Measurements from ENCODE around the gene LMF1. TPM values are rescaled to one million over a fixed set of nuclear protein-coding genes. Genes with fewer than 3 reads are reported as not detected.
"Not testable (repeated sequence)": the region's sequence is repeated elsewhere in the genome, so short reads cannot be mapped to it uniquely, and the experiment has no call there.

The LMF1 gene
- total RNA-seq, 4 donors from 2014 or later, result 23.2 to 97.8 (median 89.1) TPM

DNA sequence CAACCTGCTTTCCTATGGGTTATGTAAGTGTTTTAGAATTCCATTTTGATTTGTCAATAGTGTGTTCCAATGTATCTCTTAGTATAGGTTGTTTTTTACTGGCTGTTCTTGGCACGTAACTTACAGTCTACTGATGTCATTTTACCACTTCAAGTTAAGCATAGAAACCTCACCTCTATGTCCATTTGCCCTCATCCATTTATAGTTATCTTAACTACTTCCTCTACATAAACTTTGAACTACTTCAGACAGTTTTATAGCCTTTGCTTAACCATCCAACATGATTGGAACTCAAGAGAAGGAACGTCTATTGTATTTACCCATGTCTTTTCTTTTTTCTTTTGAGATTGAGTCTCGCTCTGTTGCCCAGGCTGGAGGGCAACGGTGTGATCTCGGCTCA lies 105.8 kb downstream of the LMF1 start:
- 69 to 71% methylated on average over 5 of the region's 5 CpGs for WGBS, 2 donors

DNA sequence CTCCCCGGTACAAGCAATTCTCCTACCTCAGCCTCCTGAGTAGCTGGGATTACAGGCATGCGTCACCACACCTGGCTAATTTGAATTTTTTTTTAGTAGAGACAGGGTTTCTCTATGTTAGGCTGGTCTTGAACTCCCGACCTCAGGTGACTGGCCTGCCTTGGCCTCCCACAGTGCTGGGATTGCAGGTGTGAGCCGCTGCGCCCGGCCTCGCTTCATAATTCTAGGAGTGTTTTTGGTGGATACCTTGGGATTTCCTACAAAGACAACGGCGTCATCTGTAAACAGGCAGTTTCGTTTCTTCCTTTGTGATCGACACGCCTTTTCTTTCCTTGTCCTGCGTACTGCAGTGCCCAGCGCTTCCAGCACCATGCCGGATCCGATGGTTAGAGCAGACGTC lies 109.3 kb downstream of the LMF1 start:
- DNase-seq, result no peak
- H3K27me3 ChIP-seq, result no peaks in the 10 kb centered on the region
- intact Hi-C loops (cut with DNase I), result no loop called here
- no peaks in the 10 kb centered on the region for H3K36me3 ChIP-seq
- no peak overlapping the region for H3K27ac ChIP-seq
- H3K9me3 ChIP-seq, result no peaks in the 10 kb centered on the region
- no peak overlapping the region for H3K4me3 ChIP-seq (replicated peaks in 1 of 3)
- WGBS, 2 donors, result 93 to 96% methylated on average over 16 to 17 of the region's 17 CpGs
- no peaks in the 10 kb centered on the region for H3K4me1 ChIP-seq
- TF ChIP-seq, protein P1, sequence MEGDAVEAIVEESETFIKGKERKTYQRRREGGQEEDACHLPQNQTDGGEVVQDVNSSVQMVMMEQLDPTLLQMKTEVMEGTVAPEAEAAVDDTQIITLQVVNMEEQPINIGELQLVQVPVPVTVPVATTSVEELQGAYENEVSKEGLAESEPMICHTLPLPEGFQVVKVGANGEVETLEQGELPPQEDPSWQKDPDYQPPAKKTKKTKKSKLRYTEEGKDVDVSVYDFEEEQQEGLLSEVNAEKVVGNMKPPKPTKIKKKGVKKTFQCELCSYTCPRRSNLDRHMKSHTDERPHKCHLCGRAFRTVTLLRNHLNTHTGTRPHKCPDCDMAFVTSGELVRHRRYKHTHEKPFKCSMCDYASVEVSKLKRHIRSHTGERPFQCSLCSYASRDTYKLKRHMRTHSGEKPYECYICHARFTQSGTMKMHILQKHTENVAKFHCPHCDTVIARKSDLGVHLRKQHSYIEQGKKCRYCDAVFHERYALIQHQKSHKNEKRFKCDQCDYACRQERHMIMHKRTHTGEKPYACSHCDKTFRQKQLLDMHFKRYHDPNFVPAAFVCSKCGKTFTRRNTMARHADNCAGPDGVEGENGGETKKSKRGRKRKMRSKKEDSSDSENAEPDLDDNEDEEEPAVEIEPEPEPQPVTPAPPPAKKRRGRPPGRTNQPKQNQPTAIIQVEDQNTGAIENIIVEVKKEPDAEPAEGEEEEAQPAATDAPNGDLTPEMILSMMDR (IDR thresholded peaks at IDR 0.05), result no peak
- no peak for TF ChIP-seq POLR2A (IDR thresholded peaks at IDR 0.05)

More for the DNA sequence above, 105.8 kb downstream of the LMF1 start:
- Histone ChIP-seq H3K27ac (no peak overlapping the region), H3K9me3 (no peaks in the 10 kb centered on the region), H3K4me1 (no peaks in the 10 kb centered on the region), H3K4me3 (replicated peaks in 1 of 3) (no peak overlapping the region), H3K36me3 (peaks cover 0 to 3% of the 10 kb centered on the region in 2 donors), H3K27me3 (no peaks in the 10 kb centered on the region)
- no peak for DNase-seq
- intact Hi-C loops (cut with DNase I), result no loop called here
- TF ChIP-seq, protein P1 (IDR thresholded peaks at IDR 0.05), result no peak
- TF ChIP-seq POLR2A (IDR thresholded peaks at IDR 0.05), result no peak

DNA sequence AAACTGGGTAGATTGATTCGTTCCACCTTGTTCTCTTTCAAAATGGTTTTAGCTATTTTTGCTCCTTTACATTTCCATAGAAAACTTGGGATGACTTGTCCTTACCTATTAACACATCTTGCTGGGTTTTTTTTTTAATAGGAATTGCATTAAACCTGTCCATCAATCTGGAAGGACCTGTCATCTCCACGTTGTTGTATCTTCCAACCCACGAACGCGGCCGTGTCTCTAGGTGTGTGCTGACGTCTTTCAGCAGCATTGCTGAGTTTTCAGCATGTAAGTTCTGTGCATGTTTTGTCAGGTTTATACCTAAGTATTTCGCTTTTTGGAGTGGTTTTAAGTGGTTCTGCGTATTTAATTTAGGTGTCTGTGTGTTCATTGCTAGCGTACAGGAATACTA lies 109.9 kb downstream of the LMF1 start:
- intact Hi-C loops (cut with DNase I), result no loop called here
- DNase-seq, result no peak
- Histone ChIP-seq H3K27ac (no peak overlapping the region), H3K4me1 (no peaks in the 10 kb centered on the region), H3K27me3 (no peaks in the 10 kb centered on the region), H3K4me3 (replicated peaks in 1 of 3) (no peak overlapping the region), H3K9me3 (no peaks in the 10 kb centered on the region), H3K36me3 (no peaks in the 10 kb centered on the region)
- TF ChIP-seq POLR2A (IDR thresholded peaks at IDR 0.05), result no peak
- TF ChIP-seq, protein P1 (IDR thresholded peaks at IDR 0.05), result no peak
- 94 to 95% methylated on average over 10 of the region's 10 CpGs for WGBS, 2 donors

DNA sequence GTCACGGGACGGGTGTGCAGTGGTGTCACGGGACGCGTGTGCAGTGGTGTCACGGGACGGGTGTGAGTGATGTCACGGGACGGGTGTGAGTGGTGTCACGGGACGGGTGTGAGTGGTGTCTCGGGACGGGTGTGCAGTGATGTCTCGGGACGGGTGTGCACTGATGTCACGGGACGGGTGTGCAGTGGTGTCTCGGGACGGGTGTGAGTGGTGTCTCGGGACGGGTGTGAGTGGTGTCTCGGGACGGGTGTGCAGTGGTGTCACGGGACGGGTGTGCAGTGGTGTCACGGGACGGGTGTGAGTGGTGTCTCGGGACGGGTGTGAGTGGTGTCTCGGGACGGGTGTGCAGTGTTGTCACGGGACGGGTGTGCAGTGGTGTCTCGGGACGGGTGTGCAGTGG lies 111.8 kb downstream of the LMF1 start:
- H3K27me3 ChIP-seq; H3K4me1 ChIP-seq; intact Hi-C loops (cut with DNase I); H3K36me3 ChIP-seq; H3K4me3 ChIP-seq (replicated peaks in 1 of 3); DNase-seq; H3K9me3 ChIP-seq; H3K27ac ChIP-seq: not testable (repeated sequence)
- WGBS, 2 donors, result 96 to 97% methylated on average over 24 to 28 of the region's 35 CpGs

DNA sequence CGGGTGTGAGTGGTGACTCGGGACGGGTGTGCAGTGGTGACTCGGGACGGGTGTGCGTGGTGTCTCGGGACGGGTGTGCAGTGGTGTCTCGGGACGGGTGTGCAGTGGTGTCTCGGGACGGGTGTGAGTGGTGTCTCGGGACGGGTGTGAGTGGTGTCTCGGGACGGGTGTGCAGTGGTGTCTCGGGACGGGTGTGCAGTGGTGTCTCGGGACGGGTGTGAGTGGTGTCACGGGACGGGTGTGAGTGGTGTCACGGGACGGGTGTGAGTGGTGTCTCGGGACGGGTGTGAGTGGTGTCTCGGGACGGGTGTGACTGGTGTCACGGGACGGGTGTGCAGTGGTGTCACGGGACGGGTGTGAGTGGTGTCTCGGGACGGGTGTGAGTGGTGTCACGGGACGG lies 112.3 kb downstream of the LMF1 start:
- H3K9me3 ChIP-seq; H3K4me1 ChIP-seq; H3K36me3 ChIP-seq; H3K27ac ChIP-seq; DNase-seq; intact Hi-C loops (cut with DNase I); H3K4me3 ChIP-seq (replicated peaks in 1 of 3); H3K27me3 ChIP-seq: not testable (repeated sequence)
- 85 to 88% methylated on average over 26 to 29 of the region's 36 CpGs for WGBS, 2 donors

DNA sequence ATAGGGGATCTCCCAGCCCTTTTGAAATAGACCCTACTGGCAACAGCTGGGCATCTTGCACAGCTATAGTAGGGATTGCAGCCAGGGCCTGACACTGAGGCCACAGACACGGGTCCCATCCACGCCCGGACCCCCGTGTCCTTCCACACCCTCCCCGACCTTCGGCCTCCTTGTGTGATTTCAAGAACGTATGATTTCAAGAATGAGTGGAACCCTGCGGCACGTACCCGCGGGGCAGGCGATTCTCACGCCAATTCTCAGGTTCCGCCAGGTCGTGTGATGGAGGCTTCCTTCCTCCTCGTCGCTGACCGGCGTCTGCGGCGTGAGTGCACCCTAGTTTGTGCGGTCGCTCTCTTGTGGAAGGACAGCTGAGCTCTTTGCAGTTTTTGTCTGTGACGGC lies 114.0 kb downstream of the LMF1 start:
- H3K27ac ChIP-seq, result no peak overlapping the region
- no peak for DNase-seq
- TF ChIP-seq, protein P1 (IDR thresholded peaks at IDR 0.05), result no peak
- no peak for TF ChIP-seq POLR2A (IDR thresholded peaks at IDR 0.05)
- H3K36me3 ChIP-seq, result no peaks in the 10 kb centered on the region
- no peaks in the 10 kb centered on the region for H3K4me1 ChIP-seq
- H3K4me3 ChIP-seq (replicated peaks in 1 of 3), result no peak overlapping the region
- no peaks in the 10 kb centered on the region for H3K27me3 ChIP-seq
- 97 to 99% methylated on average over 24 of the region's 24 CpGs for WGBS, 2 donors
- intact Hi-C loops (cut with DNase I), result no loop called here
- H3K9me3 ChIP-seq, result no peaks in the 10 kb centered on the region
